Neural cell (in vitro differentiated cells): ENCODE results near the gene PALMD.

Experiments used
- POLR2AphosphoS5 ChIP-seq: IDR thresholded peaks from 2 replicates; pipeline ENCODE4 v1.6.1; 2012
- SMC3 ChIP-seq: fragments of 450-650 bp; conservative IDR thresholded peaks from 2 replicates; pipeline ENCODE4 v1.6.1; 2014; ENCODE audit warnings: antibody characterized with exemption, mild to moderate bottlenecking, moderate library complexity; ENCODE audit not compliant: poor library complexity
- TF ChIP-seq, protein P1 (sequence below): fragments of 450-650 bp; IDR thresholded peaks from 2 replicates; pipeline ENCODE4 v1.5.1; 2014; ENCODE audit warnings: antibody characterized with exemption, mild to moderate bottlenecking, moderate library complexity; ENCODE audit not compliant: poor library complexity, severe bottlenecking
- TF ChIP-seq, protein P2 (sequence below): IDR thresholded peaks from 2 replicates; pipeline ENCODE4 v1.6.1; 2012; ENCODE audit warnings: borderline replicate concordance

- TF ChIP-seq SMC3, result no peak
- TF ChIP-seq, protein P1, sequence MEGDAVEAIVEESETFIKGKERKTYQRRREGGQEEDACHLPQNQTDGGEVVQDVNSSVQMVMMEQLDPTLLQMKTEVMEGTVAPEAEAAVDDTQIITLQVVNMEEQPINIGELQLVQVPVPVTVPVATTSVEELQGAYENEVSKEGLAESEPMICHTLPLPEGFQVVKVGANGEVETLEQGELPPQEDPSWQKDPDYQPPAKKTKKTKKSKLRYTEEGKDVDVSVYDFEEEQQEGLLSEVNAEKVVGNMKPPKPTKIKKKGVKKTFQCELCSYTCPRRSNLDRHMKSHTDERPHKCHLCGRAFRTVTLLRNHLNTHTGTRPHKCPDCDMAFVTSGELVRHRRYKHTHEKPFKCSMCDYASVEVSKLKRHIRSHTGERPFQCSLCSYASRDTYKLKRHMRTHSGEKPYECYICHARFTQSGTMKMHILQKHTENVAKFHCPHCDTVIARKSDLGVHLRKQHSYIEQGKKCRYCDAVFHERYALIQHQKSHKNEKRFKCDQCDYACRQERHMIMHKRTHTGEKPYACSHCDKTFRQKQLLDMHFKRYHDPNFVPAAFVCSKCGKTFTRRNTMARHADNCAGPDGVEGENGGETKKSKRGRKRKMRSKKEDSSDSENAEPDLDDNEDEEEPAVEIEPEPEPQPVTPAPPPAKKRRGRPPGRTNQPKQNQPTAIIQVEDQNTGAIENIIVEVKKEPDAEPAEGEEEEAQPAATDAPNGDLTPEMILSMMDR, result no peak
- no peak for TF ChIP-seq POLR2AphosphoS5
- TF ChIP-seq, protein P2, sequence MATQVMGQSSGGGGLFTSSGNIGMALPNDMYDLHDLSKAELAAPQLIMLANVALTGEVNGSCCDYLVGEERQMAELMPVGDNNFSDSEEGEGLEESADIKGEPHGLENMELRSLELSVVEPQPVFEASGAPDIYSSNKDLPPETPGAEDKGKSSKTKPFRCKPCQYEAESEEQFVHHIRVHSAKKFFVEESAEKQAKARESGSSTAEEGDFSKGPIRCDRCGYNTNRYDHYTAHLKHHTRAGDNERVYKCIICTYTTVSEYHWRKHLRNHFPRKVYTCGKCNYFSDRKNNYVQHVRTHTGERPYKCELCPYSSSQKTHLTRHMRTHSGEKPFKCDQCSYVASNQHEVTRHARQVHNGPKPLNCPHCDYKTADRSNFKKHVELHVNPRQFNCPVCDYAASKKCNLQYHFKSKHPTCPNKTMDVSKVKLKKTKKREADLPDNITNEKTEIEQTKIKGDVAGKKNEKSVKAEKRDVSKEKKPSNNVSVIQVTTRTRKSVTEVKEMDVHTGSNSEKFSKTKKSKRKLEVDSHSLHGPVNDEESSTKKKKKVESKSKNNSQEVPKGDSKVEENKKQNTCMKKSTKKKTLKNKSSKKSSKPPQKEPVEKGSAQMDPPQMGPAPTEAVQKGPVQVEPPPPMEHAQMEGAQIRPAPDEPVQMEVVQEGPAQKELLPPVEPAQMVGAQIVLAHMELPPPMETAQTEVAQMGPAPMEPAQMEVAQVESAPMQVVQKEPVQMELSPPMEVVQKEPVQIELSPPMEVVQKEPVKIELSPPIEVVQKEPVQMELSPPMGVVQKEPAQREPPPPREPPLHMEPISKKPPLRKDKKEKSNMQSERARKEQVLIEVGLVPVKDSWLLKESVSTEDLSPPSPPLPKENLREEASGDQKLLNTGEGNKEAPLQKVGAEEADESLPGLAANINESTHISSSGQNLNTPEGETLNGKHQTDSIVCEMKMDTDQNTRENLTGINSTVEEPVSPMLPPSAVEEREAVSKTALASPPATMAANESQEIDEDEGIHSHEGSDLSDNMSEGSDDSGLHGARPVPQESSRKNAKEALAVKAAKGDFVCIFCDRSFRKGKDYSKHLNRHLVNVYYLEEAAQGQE, result no peak
Measured at GRCh38 chr1:99727575-99728185, 81.8 kb downstream of the PALMD start.
